ENCODE results near the gene KCNQ4. TPM values are rescaled to one million over a fixed set of nuclear protein-coding genes. Genes with fewer than 3 reads are reported as not detected.
A peak's percentile ranks its signal among the peaks of the same experiment; 100 is the strongest.

Gene KCNQ4
- total and polyA plus RNA-seq, 5 donors from 2014 or later = 0.10 to 0.44 (median 0.19) TPM; not detected in 1

- H3K27me3 Mint-ChIP-seq = no peaks in the 10 kb centered on the region
- H3K4me1 ChIP-seq (ENCODE audit: control insufficient read depth, insufficient read depth, low read length, poor library complexity, severe bottlenecking) = no peaks in the 10 kb centered on the region
- peaks cover 0 to 6% (median 3%) of the 10 kb centered on the region in 4 donors for H3K4me1 Mint-ChIP-seq
- H3K36me3 ChIP-seq (ENCODE audit: control insufficient read depth, insufficient read depth, low read length) = peaks cover 34% of the 10 kb centered on the region
- ATAC-seq (ENCODE audit: low read depth in 2 of 2) = peak; percentile 55 to 62
- H3K4me3 ChIP-seq (ENCODE audit: low read depth, low read length) = no peak overlapping the region
- H3K27ac Mint-ChIP-seq = peak overlapping the region in 1 of 3 donors; percentile 9
- peaks cover 30% of the 10 kb centered on the region for H3K36me3 Mint-ChIP-seq
- H3K9me3 Mint-ChIP-seq = peaks cover 0 to 5% (median 1%) of the 10 kb centered on the region in 7 donors
- H3K27me3 ChIP-seq (ENCODE audit: control insufficient read depth, insufficient read depth, low read length) = no peaks in the 10 kb centered on the region
- no peak overlapping the region for H3K4me3 Mint-ChIP-seq
- no peaks in the 10 kb centered on the region for H3K9me3 ChIP-seq (ENCODE audit: control insufficient read depth in 2 of 2, low read length in 2 of 2)
- peak; percentile 48 to 60 (median 58) for DNase-seq
- no peak overlapping the region for H3K27ac ChIP-seq (ENCODE audit: insufficient read depth, low read length, poor library complexity, severe bottlenecking)
These were observed 9.2 kb upstream of the KCNQ4 start for GRCh38 chr1:40774266-40774998.

- Histone ChIP-seq H3K27me3 (ENCODE audit: control insufficient read depth, insufficient read depth, low read length) (no peaks in the 10 kb centered on the region), H3K9me3 (ENCODE audit: control insufficient read depth in 2 of 2, low read length in 2 of 2) (no peaks in the 10 kb centered on the region), H3K36me3 (ENCODE audit: control insufficient read depth, insufficient read depth, low read length) (peaks cover 14% of the 10 kb centered on the region), H3K4me1 (ENCODE audit: control insufficient read depth, insufficient read depth, low read length, poor library complexity, severe bottlenecking) (no peaks in the 10 kb centered on the region), H3K4me3 (ENCODE audit: low read depth, low read length) (no peak overlapping the region), H3K27ac (ENCODE audit: insufficient read depth, low read length, poor library complexity, severe bottlenecking) (no peak overlapping the region)
- peaks cover 0 to 5% (median 1%) of the 10 kb centered on the region in 7 donors for H3K9me3 Mint-ChIP-seq
- peaks cover 0 to 6% (median 5%) of the 10 kb centered on the region in 4 donors for H3K4me1 Mint-ChIP-seq
- DNase-seq (no peak), ATAC-seq (ENCODE audit: low read depth in 2 of 2) (no peak)
- H3K27me3 Mint-ChIP-seq = peaks cover 8% of the 10 kb centered on the region
- H3K4me3 Mint-ChIP-seq = no peak overlapping the region
- H3K27ac Mint-ChIP-seq = no peak overlapping the region
- H3K36me3 Mint-ChIP-seq = peaks cover 14% of the 10 kb centered on the region
These were observed 7.1 kb upstream of the KCNQ4 start for GRCh38 chr1:40776236-40777072.

DNA sequence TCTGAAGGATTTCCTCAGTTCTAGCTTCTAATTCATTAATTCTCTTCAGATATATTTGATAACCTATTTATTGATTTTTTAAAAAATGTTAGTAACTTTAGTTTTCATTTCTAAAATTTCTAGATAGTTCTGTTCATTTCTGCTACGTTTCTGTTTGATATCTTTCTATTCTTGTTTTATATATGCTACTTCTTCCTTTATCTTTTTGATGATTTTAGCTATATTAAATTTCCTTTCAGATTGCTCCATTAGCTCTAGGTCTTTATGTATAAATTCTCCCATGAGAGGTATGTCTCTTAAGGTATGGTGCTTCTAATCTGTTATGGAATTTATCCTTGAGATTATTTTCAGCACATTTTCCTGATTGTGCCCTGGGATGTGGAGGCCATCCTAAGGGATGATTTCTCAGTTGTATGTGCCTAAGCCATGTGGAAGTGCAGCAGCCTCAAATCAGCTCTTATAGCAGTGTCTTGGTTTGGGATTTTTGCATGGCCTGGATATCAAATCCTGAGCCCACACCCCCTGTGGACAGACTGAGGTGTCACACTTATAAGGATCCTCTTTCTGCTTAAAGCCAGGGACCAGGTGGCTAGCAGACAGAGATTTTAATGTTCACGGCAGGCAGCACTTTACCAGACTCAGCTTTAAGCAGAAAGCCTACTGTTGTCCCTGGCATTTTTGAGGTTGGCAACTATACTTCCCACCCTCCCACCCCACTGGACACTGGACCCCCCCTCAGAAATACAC is 6.2 kb upstream of the KCNQ4 start:
- Histone ChIP-seq H3K9me3 (ENCODE audit: control insufficient read depth in 2 of 2, low read length in 2 of 2) (no peaks in the 10 kb centered on the region), H3K36me3 (ENCODE audit: control insufficient read depth, insufficient read depth, low read length) (peaks cover 7% of the 10 kb centered on the region), H3K4me3 (ENCODE audit: low read depth, low read length) (no peak overlapping the region), H3K27ac (ENCODE audit: insufficient read depth, low read length, poor library complexity, severe bottlenecking) (no peak overlapping the region), H3K4me1 (ENCODE audit: control insufficient read depth, insufficient read depth, low read length, poor library complexity, severe bottlenecking) (no peaks in the 10 kb centered on the region), H3K27me3 (ENCODE audit: control insufficient read depth, insufficient read depth, low read length) (no peaks in the 10 kb centered on the region)
- no peak for DNase-seq
- Mint-ChIP-seq H3K36me3 (peaks cover 14% of the 10 kb centered on the region), H3K27me3 (peaks cover 17% of the 10 kb centered on the region), H3K27ac (peak overlapping the region in 1 of 3 donors; percentile 82), H3K9me3 (peaks cover 0 to 5% (median 2%) of the 10 kb centered on the region in 7 donors), H3K4me3 (no peak overlapping the region), H3K4me1 (peaks cover 0 to 7% (median 6%) of the 10 kb centered on the region in 4 donors)
- ATAC-seq (ENCODE audit: low read depth in 2 of 2) = no peak

- no peak for DNase-seq
- Histone ChIP-seq H3K27me3 (ENCODE audit: control insufficient read depth, insufficient read depth, low read length) (no peaks in the 10 kb centered on the region), H3K27ac (ENCODE audit: insufficient read depth, low read length, poor library complexity, severe bottlenecking) (no peak overlapping the region), H3K4me3 (ENCODE audit: low read depth, low read length) (no peak overlapping the region), H3K4me1 (ENCODE audit: control insufficient read depth, insufficient read depth, low read length, poor library complexity, severe bottlenecking) (peaks cover 8% of the 10 kb centered on the region), H3K9me3 (ENCODE audit: control insufficient read depth in 2 of 2, low read length in 2 of 2) (no peaks in the 10 kb centered on the region), H3K36me3 (ENCODE audit: control insufficient read depth, insufficient read depth, low read length) (peaks cover 4% of the 10 kb centered on the region)
- H3K4me1 Mint-ChIP-seq = peaks cover 0 to 20% (median 4%) of the 10 kb centered on the region in 4 donors
- H3K4me3 Mint-ChIP-seq = peak overlapping the region in 1 of 4 donors; percentile 73
- peaks cover 42% of the 10 kb centered on the region for H3K27me3 Mint-ChIP-seq
- H3K36me3 Mint-ChIP-seq = peaks cover 14% of the 10 kb centered on the region
- ATAC-seq (ENCODE audit: low read depth in 2 of 2) = no peak
- H3K9me3 Mint-ChIP-seq = peaks cover 0 to 5% (median 0%) of the 10 kb centered on the region in 7 donors
- H3K27ac Mint-ChIP-seq = no peak overlapping the region
These were observed 2.6 kb upstream of the KCNQ4 start for GRCh38 chr1:40780678-40781607.

DNA sequence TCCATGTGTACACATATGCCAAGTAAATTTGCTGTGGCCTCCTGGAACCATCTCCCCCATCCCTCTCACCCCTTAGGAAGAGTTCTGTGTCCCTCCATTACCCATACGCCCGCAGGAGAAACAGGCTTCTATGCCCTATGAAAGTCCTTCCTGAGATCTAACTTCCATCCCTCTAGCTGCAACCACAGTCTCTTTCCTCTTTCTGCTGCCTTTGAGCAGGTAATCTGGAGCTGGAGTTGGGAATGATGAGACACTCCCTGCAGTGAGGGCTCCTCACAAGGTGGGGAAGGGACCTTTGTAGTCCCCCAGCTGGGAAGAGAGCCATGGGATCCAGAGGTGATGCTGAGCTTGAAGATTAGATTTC is 2.0 kb upstream of the KCNQ4 start:
- peaks cover 0 to 5% (median 0%) of the 10 kb centered on the region in 7 donors for H3K9me3 Mint-ChIP-seq
- no peak for DNase-seq
- H3K4me3 ChIP-seq (ENCODE audit: low read depth, low read length) = no peak overlapping the region
- no peaks in the 10 kb centered on the region for H3K9me3 ChIP-seq (ENCODE audit: control insufficient read depth in 2 of 2, low read length in 2 of 2)
- H3K27ac ChIP-seq (ENCODE audit: insufficient read depth, low read length, poor library complexity, severe bottlenecking) = no peak overlapping the region
- peaks cover 0 to 20% (median 4%) of the 10 kb centered on the region in 4 donors for H3K4me1 Mint-ChIP-seq
- peaks cover 12% of the 10 kb centered on the region for H3K36me3 Mint-ChIP-seq
- peaks cover 48% of the 10 kb centered on the region for H3K27me3 Mint-ChIP-seq
- ATAC-seq (ENCODE audit: low read depth in 2 of 2) = no peak
- no peak overlapping the region for H3K4me3 Mint-ChIP-seq
- H3K27ac Mint-ChIP-seq = no peak overlapping the region
- no peaks in the 10 kb centered on the region for H3K27me3 ChIP-seq (ENCODE audit: control insufficient read depth, insufficient read depth, low read length)
- H3K36me3 ChIP-seq (ENCODE audit: control insufficient read depth, insufficient read depth, low read length) = no peaks in the 10 kb centered on the region
- H3K4me1 ChIP-seq (ENCODE audit: control insufficient read depth, insufficient read depth, low read length, poor library complexity, severe bottlenecking) = peaks cover 8% of the 10 kb centered on the region

DNA sequence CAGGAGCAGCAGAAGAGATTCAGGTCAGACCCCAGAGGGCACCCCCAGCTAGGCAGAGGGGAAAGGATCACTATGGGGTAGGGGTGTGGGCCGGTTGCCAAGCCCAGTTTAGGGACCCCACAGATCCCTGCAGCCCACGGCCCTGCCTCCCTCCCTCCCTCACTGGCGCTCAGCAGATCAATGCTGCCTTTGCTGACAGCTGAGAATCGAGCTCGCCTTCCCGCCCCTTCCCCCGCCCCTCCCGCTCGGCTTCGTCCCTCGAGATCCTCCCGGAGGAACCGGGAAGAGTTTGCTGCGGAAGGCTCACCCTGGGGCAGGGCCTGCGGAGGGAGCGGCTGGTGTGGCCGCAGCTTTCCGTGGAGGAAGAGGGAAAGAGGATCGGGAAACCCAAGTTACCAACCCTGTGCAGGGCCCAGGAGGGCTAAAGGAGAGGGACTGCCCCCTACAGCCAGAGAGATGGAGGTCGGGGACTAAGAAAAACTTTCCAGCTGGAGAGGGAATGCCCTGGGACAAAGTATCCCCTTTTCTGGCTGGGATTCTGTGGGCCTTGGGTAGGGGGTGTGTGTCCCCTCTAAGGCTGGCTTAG is 1.1 kb upstream of the KCNQ4 start:
- Mint-ChIP-seq H3K4me1 (peaks cover 0 to 20% (median 4%) of the 10 kb centered on the region in 4 donors), H3K9me3 (peaks cover 0 to 3% (median 0%) of the 10 kb centered on the region in 7 donors), H3K27ac (no peak overlapping the region), H3K4me3 (peak overlapping the region in 2 of 4 donors; percentile 67 to 69), H3K36me3 (peaks cover 4% of the 10 kb centered on the region), H3K27me3 (peaks cover 51% of the 10 kb centered on the region)
- H3K27me3 ChIP-seq (ENCODE audit: control insufficient read depth, insufficient read depth, low read length) = no peaks in the 10 kb centered on the region
- peaks cover 8% of the 10 kb centered on the region for H3K4me1 ChIP-seq (ENCODE audit: control insufficient read depth, insufficient read depth, low read length, poor library complexity, severe bottlenecking)
- no peaks in the 10 kb centered on the region for H3K9me3 ChIP-seq (ENCODE audit: control insufficient read depth in 2 of 2, low read length in 2 of 2)
- DNase-seq = no peak
- H3K27ac ChIP-seq (ENCODE audit: insufficient read depth, low read length, poor library complexity, severe bottlenecking) = no peak overlapping the region
- no peaks in the 10 kb centered on the region for H3K36me3 ChIP-seq (ENCODE audit: control insufficient read depth, insufficient read depth, low read length)
- ATAC-seq (ENCODE audit: low read depth in 2 of 2) = no peak
- H3K4me3 ChIP-seq (ENCODE audit: low read depth, low read length) = no peak overlapping the region

All from CD4-positive, CD25-positive, alpha-beta regulatory T cell (primary cell).